Glomerular visceral epithelial cell (primary cell): ENCODE measurements around the gene RUNX1.
"Not testable (repeated sequence)": the region's sequence is repeated elsewhere in the genome, so short reads cannot be mapped to it uniquely, and the experiment has no call there.

ENCODE experiments used
- DNase-seq: peaks from one replicate; pipeline ENCODE4 v3.0.0-alpha.2; 2016; ENCODE audit errors: extremely low spot score

Gene RUNX1

GRCh38 chr21:34808569-34809204, 240.4 kb downstream of the RUNX1 start:
- peak; percentile 67 for DNase-seq

- DNase-seq = peak; percentile 91
Measured at GRCh38 chr21:34807881-34808568, 241.1 kb downstream of the RUNX1 start.

- DNase-seq = peak; percentile 98
Measured at GRCh38 chr21:34807146-34807880, 241.8 kb downstream of the RUNX1 start.

GRCh38 chr21:34806423-34806822, 242.7 kb downstream of the RUNX1 start:
- DNase-seq = no peak

- no peak for DNase-seq
Measured at GRCh38 chr21:34805157-34805556, 243.9 kb downstream of the RUNX1 start.

GRCh38 chr21:34804584-34804983, 244.5 kb downstream of the RUNX1 start:
- not testable (repeated sequence) for DNase-seq

- no peak for DNase-seq
Measured at GRCh38 chr21:34803782-34804370, 245.2 kb downstream of the RUNX1 start.

GRCh38 chr21:34802180-34802899, 246.8 kb downstream of the RUNX1 start:
- DNase-seq = no peak

- peak; percentile 34 for DNase-seq
Measured at GRCh38 chr21:34801519-34802132, 247.5 kb downstream of the RUNX1 start.

GRCh38 chr21:34800797-34801518, 248.1 kb downstream of the RUNX1 start:
- peak; percentile 39 for DNase-seq

GRCh38 chr21:34799092-34799491, 250.0 kb downstream of the RUNX1 start:
- no peak for DNase-seq

- DNase-seq = no peak
Measured at GRCh38 chr21:34797921-34798535, 251.1 kb downstream of the RUNX1 start.

- no peak for DNase-seq
Measured at GRCh38 chr21:34797201-34797525, 251.9 kb downstream of the RUNX1 start.

GRCh38 chr21:34796518-34797200, 252.4 kb downstream of the RUNX1 start:
- no peak for DNase-seq

GRCh38 chr21:34795548-34796180, 253.4 kb downstream of the RUNX1 start:
- no peak for DNase-seq

GRCh38 chr21:34795175-34795547, 253.9 kb downstream of the RUNX1 start:
- no peak for DNase-seq

- no peak for DNase-seq
Measured at GRCh38 chr21:34794686-34795085, 254.4 kb downstream of the RUNX1 start.

- DNase-seq = no peak
Measured at GRCh38 chr21:34793471-34793870, 255.6 kb downstream of the RUNX1 start.

- no peak for DNase-seq
Measured at GRCh38 chr21:34792504-34793089, 256.5 kb downstream of the RUNX1 start.
